ENCODE data around the gene MGAT5.

DNA sequence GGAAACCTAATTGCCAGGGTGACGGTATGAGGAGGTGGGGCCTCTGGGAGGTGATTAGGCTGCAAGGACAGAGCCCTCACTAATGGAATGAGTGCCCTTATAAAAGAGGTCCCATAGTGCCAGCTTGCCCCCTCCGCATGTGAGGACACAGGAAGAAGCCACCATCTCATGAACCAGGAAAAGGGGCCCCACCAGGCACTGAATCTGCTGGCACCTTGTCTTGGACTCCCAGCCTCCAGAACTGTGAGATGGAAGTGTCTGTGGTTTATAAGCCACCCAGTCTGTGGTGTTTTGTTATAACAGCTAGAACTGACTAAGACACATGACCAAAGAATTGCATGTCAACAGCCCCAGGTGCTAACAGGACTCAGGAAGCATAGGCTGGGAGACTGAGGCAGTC is 214.3 kb downstream of the MGAT5 start:
- TF ChIP-seq, protein P1, sequence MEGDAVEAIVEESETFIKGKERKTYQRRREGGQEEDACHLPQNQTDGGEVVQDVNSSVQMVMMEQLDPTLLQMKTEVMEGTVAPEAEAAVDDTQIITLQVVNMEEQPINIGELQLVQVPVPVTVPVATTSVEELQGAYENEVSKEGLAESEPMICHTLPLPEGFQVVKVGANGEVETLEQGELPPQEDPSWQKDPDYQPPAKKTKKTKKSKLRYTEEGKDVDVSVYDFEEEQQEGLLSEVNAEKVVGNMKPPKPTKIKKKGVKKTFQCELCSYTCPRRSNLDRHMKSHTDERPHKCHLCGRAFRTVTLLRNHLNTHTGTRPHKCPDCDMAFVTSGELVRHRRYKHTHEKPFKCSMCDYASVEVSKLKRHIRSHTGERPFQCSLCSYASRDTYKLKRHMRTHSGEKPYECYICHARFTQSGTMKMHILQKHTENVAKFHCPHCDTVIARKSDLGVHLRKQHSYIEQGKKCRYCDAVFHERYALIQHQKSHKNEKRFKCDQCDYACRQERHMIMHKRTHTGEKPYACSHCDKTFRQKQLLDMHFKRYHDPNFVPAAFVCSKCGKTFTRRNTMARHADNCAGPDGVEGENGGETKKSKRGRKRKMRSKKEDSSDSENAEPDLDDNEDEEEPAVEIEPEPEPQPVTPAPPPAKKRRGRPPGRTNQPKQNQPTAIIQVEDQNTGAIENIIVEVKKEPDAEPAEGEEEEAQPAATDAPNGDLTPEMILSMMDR (conservative IDR thresholded peaks at IDR 0.05; ENCODE audit: low read length), result no peak
- no peak for TF ChIP-seq EZH2phosphoT487 (IDR thresholded peaks at IDR 0.05; ENCODE audit: borderline replicate concordance, low read depth, low read length)
